Ovary (tissue), 9 donors: ENCODE data around the gene CUL4A. TPM values are rescaled to one million over a fixed set of nuclear protein-coding genes. Genes with fewer than 3 reads are reported as not detected.
"Not testable (repeated sequence)": the region's sequence is repeated elsewhere in the genome, so short reads cannot be mapped to it uniquely, and the experiment has no call there.

Experiments
- DNase-seq, 5 donors: peaks; one replicate each; pipeline ENCODE4 v3.0.0-alpha.2; 2019 to 2020
- H3K27ac ChIP-seq, 2 donors: fragments of 200-600 bp; one replicate each; pipeline versions ENCODE4 v1.5.1 to v1.8.0; 2019 to 2022
- H3K27me3 ChIP-seq: fragments of 200-600 bp; one replicate; pipeline ENCODE4 v1.8.0; 2022
- H3K36me3 ChIP-seq: fragments of 200-600 bp; sonication (generic); one replicate; pipeline ENCODE4 v1.5.1; 2019
- H3K4me1 ChIP-seq: one replicate; pipeline ENCODE4 v1.8.1; 2013; ENCODE audit warnings: mild to moderate bottlenecking, moderate library complexity; ENCODE audit not compliant: insufficient read depth
- H3K4me3 ChIP-seq: fragments of 200-600 bp; sonication (generic); one replicate; pipeline ENCODE4 v1.5.1; 2017
- H3K9me3 ChIP-seq, 2 donors: fragments of 200-600 bp in 1 of 2; sonication (generic) in 1 of 2; one replicate each; pipeline versions ENCODE4 v1.5.1 to v1.8.1; 2013 to 2019; ENCODE audit warnings: mild to moderate bottlenecking in 1 of 2, moderate library complexity in 1 of 2
- EP300 ChIP-seq: sonication (generic); formaldehyde crosslinking; IDR thresholded peaks from one replicate; pipeline ENCODE4 v1.6.1; 2017; ENCODE audit warnings: antibody characterized with exemption
- POLR2A ChIP-seq: fragments of 450-650 bp; IDR thresholded peaks from one replicate; pipeline ENCODE4 v1.6.1; 2017; ENCODE audit warnings: antibody characterized with exemption, mild to moderate bottlenecking, moderate library complexity
- WGBS, 3 donors: extraction: QIAGEN DNeasy Blood & Tissue Kit in 1 of 3; methylation state at CpG; one replicate each; pipeline versions ENCODE4 v1.1.5 to v1.1.7; 2013 to 2017; 5-methylcytosine and 5-hydroxymethylcytosine counted together
- intact Hi-C, 4 donors: fragments of 100-400 bp; cut with DNase I; formaldehyde crosslinking; loops; one replicate each; pipeline versions ENCODE4 v1.11.0 to v1.15.1; 2022 to 2023
- polyA plus RNA-seq, 2 donors: library from polyadenylated mRNA; stranded (reverse); fragments of 200-250 nt in 1 of 2; fragments of 350-450 nt in 1 of 2; fragmentation: Illumina TruSeq in 1 of 2; extraction: RNeasy Lipid Tissue Mini Kit (QIAGEN cat#74804) in 1 of 2; gene quantifications; one replicate each; pipeline ENCODE4 v1.2.3, GENCODE V29; 2013 to 2014
- total RNA-seq, 7 donors: library from RNA; depleted of rRNA in 2 of 7; stranded (reverse); fragments of >200 nt in 2 of 7; fragmentation: NEBNext Ultra II Directional in 3 of 7; extraction: Animal tissue kit (Norgen Biotek cat#: 25700) in 3 of 7; gene quantifications; one replicate each; pipeline versions ENCODE4 v1.1.0 to v1.2.4, GENCODE V29; 2016 to 2023
- TF ChIP-seq, protein P1 (sequence below), 3 donors: fragments of 450-650 bp in 2 of 3; fragments of 200-600 bp in 1 of 3; IDR thresholded peaks; one replicate each; pipeline versions ENCODE4 v1.5.1 to v1.8.0; 2016 to 2022; ENCODE audit warnings: antibody characterized with exemption in 3 of 3, mild to moderate bottlenecking in 1 of 3
- donor health status: DM: no; HTN: no; CAD: no; lungs with moderate emphysema.
- donor health status: DM: no; HTN: no; CAD: no.
- donor health status: Bipolar disorder and iron deficiency.
- donor health status: DM: yes; HTN: yes; CAD: no.
- donor health status: DM: no; HTN: no; CAD: no.
- donor health status: DM: yes; HTN: yes; CAD: no.

Gene CUL4A
- total and polyA plus RNA-seq, 9 donors = 24.0 to 66.4 (median 43.5) TPM

DNA sequence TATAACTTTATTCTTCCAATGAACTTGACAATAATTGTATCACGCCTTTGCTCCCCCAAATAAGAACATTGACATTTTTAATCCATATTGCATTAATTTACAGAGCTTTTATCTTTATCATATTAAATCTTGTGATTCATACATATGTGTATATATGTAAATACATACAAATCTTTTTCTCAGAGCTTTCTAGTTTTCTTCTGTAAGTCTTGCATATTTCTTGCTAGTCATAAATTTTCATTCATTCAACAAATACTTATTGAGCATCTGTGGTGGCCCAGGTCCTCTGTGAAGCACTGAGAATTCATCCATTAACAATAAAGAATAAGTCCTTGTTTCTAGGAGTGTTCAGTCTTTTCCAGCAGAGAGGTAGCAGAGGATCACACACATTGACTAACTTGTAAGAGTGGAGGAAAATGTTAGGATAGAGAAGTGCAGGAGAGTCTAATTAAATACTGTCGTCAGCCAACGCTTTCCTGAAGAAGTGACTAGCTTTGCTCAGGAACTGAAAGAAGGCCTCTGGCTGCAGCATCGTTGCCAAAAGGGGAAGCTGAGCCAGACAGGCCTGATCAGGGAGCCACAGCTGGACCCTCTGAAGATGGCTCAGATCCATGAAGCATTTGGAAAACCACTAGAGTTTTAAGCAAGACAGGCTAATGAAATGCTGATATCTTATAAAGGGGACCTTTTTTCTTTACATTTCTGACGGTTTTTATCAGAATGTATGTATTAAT lies 49.1 kb downstream of the CUL4A start:
- intact Hi-C loops = no loop called here
- Histone ChIP-seq H3K27me3 (no peaks in the 10 kb centered on the region), H3K9me3 (no peaks in the 10 kb centered on the region), H3K27ac (no peak overlapping the region), H3K36me3 (no peaks in the 10 kb centered on the region), H3K4me1 (no peaks in the 10 kb centered on the region), H3K4me3 (no peak overlapping the region)
- TF ChIP-seq POLR2A = no peak
- no peak for TF ChIP-seq EP300
- TF ChIP-seq, protein P1, sequence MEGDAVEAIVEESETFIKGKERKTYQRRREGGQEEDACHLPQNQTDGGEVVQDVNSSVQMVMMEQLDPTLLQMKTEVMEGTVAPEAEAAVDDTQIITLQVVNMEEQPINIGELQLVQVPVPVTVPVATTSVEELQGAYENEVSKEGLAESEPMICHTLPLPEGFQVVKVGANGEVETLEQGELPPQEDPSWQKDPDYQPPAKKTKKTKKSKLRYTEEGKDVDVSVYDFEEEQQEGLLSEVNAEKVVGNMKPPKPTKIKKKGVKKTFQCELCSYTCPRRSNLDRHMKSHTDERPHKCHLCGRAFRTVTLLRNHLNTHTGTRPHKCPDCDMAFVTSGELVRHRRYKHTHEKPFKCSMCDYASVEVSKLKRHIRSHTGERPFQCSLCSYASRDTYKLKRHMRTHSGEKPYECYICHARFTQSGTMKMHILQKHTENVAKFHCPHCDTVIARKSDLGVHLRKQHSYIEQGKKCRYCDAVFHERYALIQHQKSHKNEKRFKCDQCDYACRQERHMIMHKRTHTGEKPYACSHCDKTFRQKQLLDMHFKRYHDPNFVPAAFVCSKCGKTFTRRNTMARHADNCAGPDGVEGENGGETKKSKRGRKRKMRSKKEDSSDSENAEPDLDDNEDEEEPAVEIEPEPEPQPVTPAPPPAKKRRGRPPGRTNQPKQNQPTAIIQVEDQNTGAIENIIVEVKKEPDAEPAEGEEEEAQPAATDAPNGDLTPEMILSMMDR (IDR thresholded peaks at IDR 0.05) = no peak
- no peak for DNase-seq
- whole genome bisulfite sequencing, 3 donors = 92 to 95% (median 94%) methylated on average over 5 of the region's 5 CpGs

DNA sequence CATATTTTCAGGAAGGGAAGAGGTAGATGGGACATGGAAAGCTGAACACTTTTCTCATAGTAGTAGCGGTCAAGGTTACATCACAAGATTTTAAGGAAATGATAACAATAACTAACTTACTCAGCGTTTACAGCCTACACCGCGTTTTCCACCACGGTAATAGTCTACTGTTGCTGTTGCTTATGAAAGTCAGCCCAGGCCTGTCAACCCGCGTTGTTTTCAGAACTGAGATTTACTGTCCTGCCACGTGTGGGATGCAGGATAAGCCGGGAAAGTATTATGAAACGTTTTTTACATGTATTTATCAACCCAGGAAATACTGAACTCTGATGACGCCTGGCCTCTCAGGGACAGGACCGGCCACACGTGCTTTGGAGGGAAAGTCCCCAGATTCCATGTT lies 51.6 kb downstream of the CUL4A start:
- Histone ChIP-seq H3K27me3 (no peaks in the 10 kb centered on the region), H3K36me3 (no peaks in the 10 kb centered on the region), H3K9me3 (no peaks in the 10 kb centered on the region), H3K27ac (no peak overlapping the region), H3K4me1 (no peaks in the 10 kb centered on the region), H3K4me3 (no peak overlapping the region)
- no peak for DNase-seq
- 72 to 81% (median 76%) methylated on average over 13 of the region's 13 CpGs for WGBS, 3 donors
- no peak for TF ChIP-seq EP300
- no peak for TF ChIP-seq POLR2A
- TF ChIP-seq, protein P1 (IDR thresholded peaks at IDR 0.05) = no peak
- intact Hi-C loops = no loop called here

DNA sequence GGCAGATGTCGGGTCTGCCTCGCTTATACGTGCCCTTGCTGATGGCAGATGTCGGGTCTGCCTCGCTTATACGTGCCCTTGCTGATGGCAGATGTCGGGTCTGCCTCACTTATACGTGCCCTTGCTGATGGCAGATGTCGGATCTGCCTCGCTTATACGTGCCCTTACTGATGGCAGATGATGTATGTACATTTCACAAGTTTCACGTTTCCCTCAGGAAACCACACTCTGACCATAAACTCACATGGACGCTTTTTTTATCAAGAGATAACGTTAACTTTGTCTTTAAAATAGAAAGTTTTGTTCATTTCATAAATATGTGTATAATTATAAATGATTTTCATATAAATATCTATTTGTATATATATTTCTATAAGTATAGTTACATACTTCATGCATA lies 53.6 kb downstream of the CUL4A start:
- 80 to 87% (median 85%) methylated on average over 14 of the region's 14 CpGs for WGBS, 3 donors
- H3K36me3 ChIP-seq, H3K4me1 ChIP-seq, DNase-seq, intact Hi-C loops, H3K9me3 ChIP-seq, H3K27ac ChIP-seq, H3K4me3 ChIP-seq, H3K27me3 ChIP-seq: not testable (repeated sequence)

DNA sequence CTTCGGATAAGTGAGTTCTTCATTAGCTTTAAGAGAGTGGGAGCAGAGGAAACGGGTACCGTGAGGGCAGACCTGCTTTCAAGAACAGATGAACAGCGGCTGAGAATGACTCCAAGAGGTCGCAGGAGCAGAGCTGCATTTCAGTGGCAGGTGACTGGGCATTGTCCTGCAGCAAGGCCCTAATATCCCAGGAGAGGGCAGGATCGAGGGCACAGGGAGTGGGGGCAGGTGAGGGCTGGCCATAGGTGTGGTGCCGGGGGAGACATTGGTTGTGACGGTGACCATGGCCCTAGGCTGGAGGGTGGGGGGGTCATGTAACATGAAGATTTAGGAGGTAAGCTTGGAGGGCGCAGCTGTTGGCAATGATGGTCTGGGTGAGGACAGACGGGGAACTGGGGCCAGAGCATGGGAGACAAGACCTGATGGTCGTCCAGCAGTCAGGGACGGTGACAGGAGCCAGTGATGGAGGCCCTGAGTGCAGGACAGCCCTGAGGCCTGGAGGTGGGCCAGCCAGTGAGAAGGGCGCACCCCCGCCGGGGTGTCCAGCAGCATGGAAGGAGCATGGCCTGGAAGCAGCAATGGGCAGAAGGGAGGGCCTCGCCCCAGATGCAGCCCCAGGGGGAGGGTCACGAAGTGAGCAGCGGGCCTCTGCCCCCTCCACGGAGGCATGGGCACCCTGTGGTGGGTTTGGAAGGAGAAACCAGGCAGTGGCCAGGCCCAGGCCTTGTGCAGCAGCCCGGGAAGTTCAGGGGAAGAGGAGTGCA lies 58.4 kb downstream of the CUL4A start:
- Histone ChIP-seq H3K4me1 (no peaks in the 10 kb centered on the region), H3K36me3 (no peaks in the 10 kb centered on the region), H3K27ac (no peak overlapping the region), H3K27me3 (no peaks in the 10 kb centered on the region), H3K9me3 (no peaks in the 10 kb centered on the region), H3K4me3 (no peak overlapping the region)
- intact Hi-C loops = loop anchor here in 1 of 4 donors (5.0 kb wide), 1 partner anchor 194 kb away; no protein-coding TSS in a partner anchor
- DNase-seq = no peak
- no peak for TF ChIP-seq POLR2A
- no peak for TF ChIP-seq EP300
- TF ChIP-seq, protein P1 (IDR thresholded peaks at IDR 0.05) = no peak
- 86 to 89% (median 88%) methylated on average over 20 of the region's 20 CpGs for WGBS, 3 donors

DNA sequence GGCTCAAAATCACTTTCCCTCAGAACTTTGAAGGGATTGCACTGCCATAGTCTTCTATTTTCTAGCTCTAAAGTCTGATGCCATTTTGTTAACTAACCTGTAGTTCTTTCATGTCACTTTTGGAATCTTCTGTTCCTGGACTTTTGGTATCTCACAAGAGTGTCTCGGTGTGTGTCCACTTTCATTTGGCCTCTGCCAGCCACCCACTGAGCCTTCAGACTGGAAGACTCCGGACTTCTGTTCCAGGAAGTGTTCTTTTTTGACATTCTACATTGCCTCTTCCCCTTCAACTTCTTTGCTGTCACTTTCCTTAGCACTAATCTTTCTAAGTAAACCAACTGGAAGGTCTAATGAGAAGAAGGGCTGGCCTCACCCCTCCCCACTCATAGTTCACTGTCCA lies 62.6 kb downstream of the CUL4A start:
- TF ChIP-seq POLR2A (no peak), EP300 (no peak)
- TF ChIP-seq, protein P1 (IDR thresholded peaks at IDR 0.05) = no peak
- H3K9me3 ChIP-seq = no peaks in the 10 kb centered on the region
- H3K36me3 ChIP-seq = no peaks in the 10 kb centered on the region
- no peak for DNase-seq
- no peak overlapping the region for H3K27ac ChIP-seq
- no peaks in the 10 kb centered on the region for H3K4me1 ChIP-seq
- H3K4me3 ChIP-seq = no peak overlapping the region
- 83 to 93% (median 86%) methylated on average over 2 of the region's 2 CpGs for WGBS, 3 donors
- H3K27me3 ChIP-seq = no peaks in the 10 kb centered on the region
- intact Hi-C loops = loop anchor here in 2 of 4 donors (5.0 to 10.0 kb wide), 2 partner anchors 120 to 123 kb away; no protein-coding TSS in a partner anchor
